ENCODE results near the gene DNAH3. TPM values are rescaled to one million over a fixed set of nuclear protein-coding genes. Genes with fewer than 3 reads are reported as not detected.
A peak's percentile ranks its signal among the peaks of the same experiment; 100 is the strongest.

DNAH3 gene
- total RNA-seq, 1 experiment from 2014 or later = 0.57 TPM

GRCh38 chr16:20911361-20911760 lies 239.3 kb downstream of the DNAH3 start:
- peaks cover 12% of the 10 kb centered on the region for H3K4me1 Mint-ChIP-seq
- ChIA-PET CTCF (no interaction called here), POLR2A (interaction anchor here (1.2 to 1.4 kb wide), 2 partner anchors 11 to 58 kb away, joined by 3 to 5 read pairs; partner anchors contain the start of genes DCUN1D3 and LYRM1)
- 0 out of 2 replicates have a peak overlapping the region, but pooled peaks have one; percentile 25 for H3K27ac Mint-ChIP-seq
- no peak overlapping the region for H3K4me3 Mint-ChIP-seq
- H3K9me3 Mint-ChIP-seq = no peaks in the 10 kb centered on the region
- H3K36me3 Mint-ChIP-seq = no peaks in the 10 kb centered on the region
- TF ChIP-seq PRRX2 (CRISPR knock-in tag; IDR thresholded peaks at IDR 0.05) = no peak
- no peak for TF ChIP-seq ZNF396 (CRISPR knock-in tag; IDR thresholded peaks at IDR 0.05; ENCODE audit: borderline replicate concordance)
- no peak for TF ChIP-seq ARID4B (CRISPR knock-in tag; IDR thresholded peaks at IDR 0.05; ENCODE audit: borderline replicate concordance)
- TF ChIP-seq RORB (CRISPR knock-in tag; IDR thresholded peaks at IDR 0.05) = no peak
- no peak for TF ChIP-seq ZNF121 (CRISPR knock-in tag; IDR thresholded peaks at IDR 0.05)
- TF ChIP-seq TEAD4 (CRISPR knock-in tag; IDR thresholded peaks at IDR 0.05) = no peak
- no peak for TF ChIP-seq ZNF532 (CRISPR knock-in tag; IDR thresholded peaks at IDR 0.05; ENCODE audit: borderline replicate concordance)
- no peak for TF ChIP-seq JAZF1 (CRISPR knock-in tag; IDR thresholded peaks at IDR 0.05)
- DNase-seq (ENCODE audit: low spot score) (no peak), ATAC-seq (no peak)
- H3K27me3 Mint-ChIP-seq (ENCODE audit: low read depth) = no peaks in the 10 kb centered on the region

GRCh38 chr16:20910781-20911321 lies 239.8 kb downstream of the DNAH3 start:
- Mint-ChIP-seq H3K4me3 (no peak overlapping the region), H3K27me3 (ENCODE audit: low read depth) (no peaks in the 10 kb centered on the region), H3K36me3 (no peaks in the 10 kb centered on the region), H3K9me3 (no peaks in the 10 kb centered on the region), H3K4me1 (peaks cover 10% of the 10 kb centered on the region), H3K27ac (peak overlapping the region; percentile 60; the same call in 1 of the 2 replicates)
- CTCF ChIA-PET = no interaction called here
- DNase-seq (ENCODE audit: low spot score) (no peak), ATAC-seq (no peak)
- POLR2A ChIA-PET = interaction anchor here (1.2 to 2.1 kb wide), 2 partner anchors 10 to 59 kb away, joined by 3 to 5 read pairs; partner anchors contain the start of genes DCUN1D3 and LYRM1
- no peak for TF ChIP-seq ATF2 (CRISPR knock-in tag; IDR thresholded peaks at IDR 0.05; ENCODE audit: borderline replicate concordance, low read depth)
- TF ChIP-seq NFE2L1 (CRISPR knock-in tag; IDR thresholded peaks at IDR 0.05) = no peak
- TF ChIP-seq ZNF423 (CRISPR knock-in tag; IDR thresholded peaks at IDR 0.05) = no peak
- TF ChIP-seq GRHL2 (CRISPR knock-in tag; IDR thresholded peaks at IDR 0.05; ENCODE audit: insufficient replicate concordance, severe bottlenecking) = no peak
